ENCODE measurements around the gene SERINC2. TPM values are rescaled to one million over a fixed set of nuclear protein-coding genes. Genes with fewer than 3 reads are reported as not detected.

SERINC2 gene
- total RNA-seq, 3 donors from 2014 or later (not counting 1 experiment from before 2014, with no cell fraction given), result 0.25 to 1.1 (median 0.40) TPM

GRCh38 chr1:31376375-31377134 is 36.5 kb upstream of the SERINC2 start:
- Histone ChIP-seq H3K4me3 (ENCODE audit: low read length) (no peak overlapping the region), H3K27me3 (ENCODE audit: control insufficient read depth, insufficient read depth, low read length) (no peaks in the 10 kb centered on the region), H3K36me3 (ENCODE audit: control insufficient read depth, insufficient read depth, low read length) (no peaks in the 10 kb centered on the region), H3K4me1 (ENCODE audit: control insufficient read depth, insufficient read depth, low read length) (peaks cover 16% of the 10 kb centered on the region), H3K9me3 (ENCODE audit: control insufficient read depth, insufficient read depth, low read length) (no peaks in the 10 kb centered on the region), H3K27ac (ENCODE audit: low read length) (no peak overlapping the region)
- DNase-seq (no peak), ATAC-seq (no peak)
- Mint-ChIP-seq H3K4me1 (peaks cover 30 to 32% of the 10 kb centered on the region in 2 donors), H3K27ac (no peak overlapping the region), H3K36me3 (no peaks in the 10 kb centered on the region), H3K27me3 (ENCODE audit: low read depth in 2 of 2) (peaks cover 0 to 6% of the 10 kb centered on the region in 2 donors), H3K4me3 (no peak overlapping the region), H3K9me3 (no peaks in the 10 kb centered on the region)
- WGBS (ENCODE audit: insufficient coverage), result 75% methylated on average over 8 of the region's 8 CpGs
- intact Hi-C loops (cut with micrococcal nuclease), result no loop called here
- TF ChIP-seq CTCF (IDR thresholded peaks at IDR 0.05), result no peak

- TF ChIP-seq CTCF (IDR thresholded peaks at IDR 0.05), result no peak
- Mint-ChIP-seq H3K27ac (no peak overlapping the region), H3K36me3 (no peaks in the 10 kb centered on the region), H3K27me3 (ENCODE audit: low read depth in 2 of 2) (peaks cover 0 to 12% of the 10 kb centered on the region in 2 donors), H3K4me1 (peaks cover 24 to 25% of the 10 kb centered on the region in 2 donors), H3K4me3 (no peak overlapping the region), H3K9me3 (no peaks in the 10 kb centered on the region)
- intact Hi-C loops (cut with micrococcal nuclease), result no loop called here
- DNase-seq (no peak), ATAC-seq (no peak)
- Histone ChIP-seq H3K9me3 (ENCODE audit: control insufficient read depth, insufficient read depth, low read length) (no peaks in the 10 kb centered on the region), H3K27me3 (ENCODE audit: control insufficient read depth, insufficient read depth, low read length) (no peaks in the 10 kb centered on the region), H3K27ac (ENCODE audit: low read length) (no peak overlapping the region), H3K4me3 (ENCODE audit: low read length) (no peak overlapping the region), H3K4me1 (ENCODE audit: control insufficient read depth, insufficient read depth, low read length) (peaks cover 15% of the 10 kb centered on the region), H3K36me3 (ENCODE audit: control insufficient read depth, insufficient read depth, low read length) (no peaks in the 10 kb centered on the region)
- WGBS (ENCODE audit: insufficient coverage), result 100% methylated on average over 1 of the region's 3 CpGs
Measured at GRCh38 chr1:31377364-31377863, 35.6 kb upstream of the SERINC2 start.

- Histone ChIP-seq H3K27me3 (ENCODE audit: control insufficient read depth, insufficient read depth, low read length) (no peaks in the 10 kb centered on the region), H3K4me1 (ENCODE audit: control insufficient read depth, insufficient read depth, low read length) (peaks cover 10% of the 10 kb centered on the region), H3K36me3 (ENCODE audit: control insufficient read depth, insufficient read depth, low read length) (no peaks in the 10 kb centered on the region), H3K9me3 (ENCODE audit: control insufficient read depth, insufficient read depth, low read length) (no peaks in the 10 kb centered on the region), H3K27ac (ENCODE audit: low read length) (no peak overlapping the region), H3K4me3 (ENCODE audit: low read length) (no peak overlapping the region)
- no peaks in the 10 kb centered on the region for H3K9me3 Mint-ChIP-seq
- ATAC-seq, result no peak
- no peak for DNase-seq
- H3K27me3 Mint-ChIP-seq (ENCODE audit: low read depth in 2 of 2), result peaks cover 0 to 15% of the 10 kb centered on the region in 2 donors
- H3K27ac Mint-ChIP-seq, result no peak overlapping the region
- no peaks in the 10 kb centered on the region for H3K36me3 Mint-ChIP-seq
- intact Hi-C loops (cut with micrococcal nuclease), result no loop called here
- no peak for TF ChIP-seq CTCF (IDR thresholded peaks at IDR 0.05)
- peaks cover 18 to 19% of the 10 kb centered on the region in 2 donors for H3K4me1 Mint-ChIP-seq
- no peak overlapping the region for H3K4me3 Mint-ChIP-seq
Measured at GRCh38 chr1:31378001-31378400, 35.0 kb upstream of the SERINC2 start.

All from natural killer cell (primary cell).